ENCODE data around the gene SNX21.

SNX21 gene

GRCh38 chr20:45883100-45883469 is 49.5 kb downstream of the SNX21 start:
- DNase-seq: no peak

- DNase-seq: no peak
Measured at GRCh38 chr20:45886590-45887345, 53.2 kb downstream of the SNX21 start.

- DNase-seq: no peak
Measured at GRCh38 chr20:45887346-45887715, 53.7 kb downstream of the SNX21 start, which contains the start of gene SPATA25. TSS of gene SPATA25 (minus strand) at chr20:45887622. CDS start at chr20:45887590, 32 bp downstream.

GRCh38 chr20:45888681-45889080 is 55.1 kb downstream of the SNX21 start:
- no peak for DNase-seq

GRCh38 chr20:45890077-45890984 is 56.7 kb downstream of the SNX21 start:
- DNase-seq: peak; percentile 54

GRCh38 chr20:45890985-45891983 is 57.7 kb downstream of the SNX21 start, which contains the start of the genes CTSA and NEURL2:
TSS of gene CTSA (plus strand) at chr20:45891335. CDS start at chr20:45891569, 234 bp downstream.
TSS of gene NEURL2 (minus strand) at chr20:45891208. CDS start at chr20:45890991, 217 bp downstream.
- DNase-seq: peak; percentile 84

- no peak for DNase-seq
Measured at GRCh38 chr20:45892049-45892825, 58.6 kb downstream of the SNX21 start.
